Suprapubic skin (tissue), 4 donors: Measurements from ENCODE around the gene KDM4F. TPM values are rescaled to one million over a fixed set of nuclear protein-coding genes. Genes with fewer than 3 reads are reported as not detected.

Source experiments
- DNase-seq, 2 donors: peaks; one replicate each; pipeline ENCODE4 v3.0.0-alpha.2; 2019; ENCODE audit warnings: low spot score in 2 of 2
- H3K27ac ChIP-seq: fragments of 200-600 bp; sonication (generic); one replicate; pipeline ENCODE4 v1.5.1; 2019
- H3K27me3 ChIP-seq: fragments of 200-600 bp; sonication (generic); one replicate; pipeline ENCODE4 v1.5.1; 2019
- H3K36me3 ChIP-seq: fragments of 200-600 bp; sonication (generic); one replicate; pipeline ENCODE4 v1.5.1; 2019
- H3K4me1 ChIP-seq: fragments of 200-600 bp; sonication (generic); one replicate; pipeline ENCODE4 v1.5.1; 2019
- H3K4me3 ChIP-seq: fragments of 200-600 bp; sonication (generic); one replicate; pipeline ENCODE4 v1.5.1; 2019; ENCODE audit warnings: mild to moderate bottlenecking
- H3K9me3 ChIP-seq: fragments of 200-600 bp; sonication (generic); one replicate; pipeline ENCODE4 v1.5.1; 2019
- CTCF ChIP-seq, 2 donors: fragments of 200-600 bp in 1 of 2; fragments of 450-650 bp in 1 of 2; sonication (generic) in 1 of 2; IDR thresholded peaks; one replicate each; pipeline ENCODE4 v1.5.1; 2016 to 2019; ENCODE audit warnings: antibody characterized with exemption in 2 of 2, mild to moderate bottlenecking in 1 of 2, moderate library complexity in 1 of 2
- EP300 ChIP-seq: sonication (generic); formaldehyde crosslinking; IDR thresholded peaks from one replicate; pipeline ENCODE4 v1.6.1; 2017; ENCODE audit warnings: antibody characterized with exemption
- POLR2A ChIP-seq, 2 donors: fragments of 450-650 bp; IDR thresholded peaks; one replicate each; pipeline ENCODE4 v1.6.1; 2017; ENCODE audit warnings: antibody characterized with exemption in 2 of 2, mild to moderate bottlenecking in 2 of 2, moderate library complexity in 2 of 2
- POLR2AphosphoS5 ChIP-seq, 3 donors: sonication (generic); formaldehyde crosslinking; IDR thresholded peaks; one replicate each; pipeline ENCODE4 v1.6.1; 2017; ENCODE audit warnings: antibody characterized with exemption in 3 of 3
- WGBS: methylation state at CpG from one replicate; pipeline ENCODE4 v1.1.5; 2018; 5-methylcytosine and 5-hydroxymethylcytosine counted together
- total RNA-seq, 4 donors: library from RNA; depleted of rRNA; stranded (reverse); fragments of >200 nt; gene quantifications; one replicate each; pipeline ENCODE4 v1.1.0, GENCODE V29; 2016

The KDM4F gene
- total RNA-seq, 4 donors from 2014 or later: not detected

DNA sequence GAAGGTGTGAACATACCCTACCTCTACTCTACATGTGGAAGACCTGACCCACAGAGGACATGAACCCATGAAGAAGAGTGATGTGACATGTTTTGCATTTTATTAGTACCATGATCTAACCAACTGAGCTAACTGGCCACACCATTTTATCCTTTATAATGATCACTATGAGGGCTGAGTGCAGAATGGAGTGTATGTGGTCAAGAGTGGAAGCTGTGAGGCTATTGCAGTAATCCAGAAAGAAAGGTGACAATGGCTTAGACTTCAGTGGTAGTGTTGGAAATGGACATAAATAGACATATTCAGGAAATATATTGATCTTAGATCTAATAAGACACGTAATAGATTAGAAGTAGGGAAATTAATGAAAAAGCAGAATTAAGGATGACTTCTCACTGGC lies 21.2 kb downstream of the KDM4F start:
- H3K27ac ChIP-seq: no peak overlapping the region

DNA sequence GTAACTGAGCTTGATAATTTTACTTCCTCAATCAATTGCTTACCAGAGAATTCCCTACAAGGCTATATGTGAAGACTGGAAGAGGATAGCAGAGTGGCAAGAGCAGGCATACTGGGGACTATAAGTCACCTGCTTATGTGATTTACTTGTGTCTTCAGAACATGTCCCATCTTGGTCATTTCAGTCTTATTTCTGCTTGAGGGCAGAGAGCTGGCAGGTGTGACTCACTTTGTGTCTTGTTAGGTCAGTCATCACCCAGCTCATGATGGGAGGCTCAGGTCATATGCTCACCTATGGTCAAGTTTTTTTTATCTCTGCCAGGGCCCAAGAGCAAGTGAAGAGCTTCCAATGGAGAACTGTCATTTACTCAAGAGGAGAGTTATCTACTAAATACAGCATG lies 23.7 kb downstream of the KDM4F start:
- H3K4me1 ChIP-seq: peaks cover 50% of the 10 kb centered on the region
- DNase-seq: no peak
- H3K9me3 ChIP-seq: no peaks in the 10 kb centered on the region
- H3K27ac ChIP-seq: no peak overlapping the region
- H3K4me3 ChIP-seq: no peak overlapping the region
- no peaks in the 10 kb centered on the region for H3K36me3 ChIP-seq
- H3K27me3 ChIP-seq: no peaks in the 10 kb centered on the region
- TF ChIP-seq CTCF (IDR thresholded peaks at IDR 0.05): no peak
- TF ChIP-seq EP300: no peak
- no peak for TF ChIP-seq POLR2A (IDR thresholded peaks at IDR 0.05)
- no peak for TF ChIP-seq POLR2AphosphoS5 (IDR thresholded peaks at IDR 0.05)

More for the DNA sequence above, 21.2 kb downstream of the KDM4F start:
- WGBS: 81% methylated on average over 1 of the region's 1 CpG
- no peak for DNase-seq
- Histone ChIP-seq H3K4me1 (peaks cover 51% of the 10 kb centered on the region), H3K4me3 (no peak overlapping the region), H3K9me3 (no peaks in the 10 kb centered on the region), H3K36me3 (no peaks in the 10 kb centered on the region), H3K27me3 (no peaks in the 10 kb centered on the region)
- TF ChIP-seq POLR2AphosphoS5 (IDR thresholded peaks at IDR 0.05) (no peak), EP300 (no peak), CTCF (IDR thresholded peaks at IDR 0.05) (no peak), POLR2A (IDR thresholded peaks at IDR 0.05) (no peak)

GRCh38 chr11:95074792-95075563 lies 25.8 kb downstream of the KDM4F start:
- peak in 1 of 2 donors; percentile 76 for DNase-seq

DNA sequence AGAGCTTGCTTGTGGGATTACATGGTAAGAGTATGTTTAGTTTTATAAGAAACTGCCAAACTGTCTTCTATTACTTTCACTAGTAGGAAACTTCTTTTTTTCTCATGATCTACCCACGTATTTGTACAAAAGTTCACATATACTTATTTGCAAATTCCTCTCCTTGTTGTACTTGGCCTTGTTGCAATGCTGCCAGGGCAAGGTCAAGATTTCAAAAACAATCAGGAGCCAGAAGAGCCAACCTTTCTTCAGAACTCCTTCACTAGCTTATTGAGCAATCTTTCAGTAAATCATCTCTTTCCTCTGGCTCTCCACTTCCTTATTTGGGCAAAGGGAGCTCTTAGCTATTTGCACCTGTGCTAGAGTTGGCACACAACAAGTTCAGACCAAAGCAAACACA lies 27.2 kb downstream of the KDM4F start:
- H3K4me1 ChIP-seq: peaks cover 32% of the 10 kb centered on the region
- no peak overlapping the region for H3K27ac ChIP-seq
- 40% methylated on average over 1 of the region's 1 CpG for WGBS
- H3K4me3 ChIP-seq: no peak overlapping the region
- no peaks in the 10 kb centered on the region for H3K36me3 ChIP-seq
- no peaks in the 10 kb centered on the region for H3K27me3 ChIP-seq
- no peak for DNase-seq
- TF ChIP-seq POLR2AphosphoS5 (IDR thresholded peaks at IDR 0.05) (peak in 1 of 3 donors; percentile 36), POLR2A (IDR thresholded peaks at IDR 0.05) (no peak)
- H3K9me3 ChIP-seq: no peaks in the 10 kb centered on the region

More at GRCh38 chr11:95074792-95075563, 25.8 kb downstream of the KDM4F start:
- Histone ChIP-seq H3K4me1 (peaks cover 38% of the 10 kb centered on the region), H3K36me3 (no peaks in the 10 kb centered on the region), H3K27ac (peak overlapping the region; percentile 47), H3K9me3 (no peaks in the 10 kb centered on the region), H3K4me3 (no peak overlapping the region), H3K27me3 (no peaks in the 10 kb centered on the region)
- TF ChIP-seq CTCF (IDR thresholded peaks at IDR 0.05): no peak
- no peak for TF ChIP-seq POLR2A (IDR thresholded peaks at IDR 0.05)
- TF ChIP-seq POLR2AphosphoS5 (IDR thresholded peaks at IDR 0.05): no peak
- TF ChIP-seq EP300: no peak
- WGBS: 26% methylated on average over 8 of the region's 8 CpGs

DNA sequence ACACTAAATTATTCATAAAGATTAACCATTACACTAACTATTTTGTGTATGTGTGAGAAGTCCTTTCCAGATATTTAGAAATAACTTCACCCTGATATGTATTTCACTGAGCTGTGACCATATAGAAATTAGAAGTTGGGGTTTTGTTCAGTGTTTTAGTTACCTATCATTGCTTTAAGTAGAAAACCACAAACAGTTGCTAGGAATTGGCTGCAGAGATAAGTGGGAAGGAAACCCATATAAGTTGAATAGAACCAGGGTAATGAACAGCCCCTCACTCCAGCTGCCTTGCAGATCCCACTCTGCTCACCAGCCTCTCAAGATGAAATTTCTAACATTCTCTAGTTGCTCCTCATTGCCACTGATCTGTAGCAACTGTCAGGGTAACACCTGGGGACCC lies 27.8 kb downstream of the KDM4F start:
- TF ChIP-seq POLR2A (IDR thresholded peaks at IDR 0.05) (no peak), CTCF (IDR thresholded peaks at IDR 0.05) (no peak), POLR2AphosphoS5 (IDR thresholded peaks at IDR 0.05) (no peak), EP300 (no peak)
- DNase-seq: no peak
- H3K4me3 ChIP-seq: no peak overlapping the region
- H3K27me3 ChIP-seq: no peaks in the 10 kb centered on the region
- peaks cover 37% of the 10 kb centered on the region for H3K4me1 ChIP-seq
- H3K9me3 ChIP-seq: no peaks in the 10 kb centered on the region
- H3K27ac ChIP-seq: no peak overlapping the region
- no peaks in the 10 kb centered on the region for H3K36me3 ChIP-seq
